LNCaP clone FGC (cell line): ENCODE measurements around the gene NR0B2.
"Not testable (repeated sequence)": the region's sequence is repeated elsewhere in the genome, so short reads cannot be mapped to it uniquely, and the experiment has no call there.

Experiments
- DNase-seq: peaks from one replicate; pipeline ENCODE4 v3.0.0-alpha.2; 2011; ENCODE audit warnings: low read depth
- H3K4me3 ChIP-seq: 2 replicates; pipeline ENCODE4 v1.5.1; 2011; ENCODE audit warnings: mild to moderate bottlenecking, low read depth, low read length, control low read depth
- TF ChIP-seq, protein P1 (sequence below): IDR thresholded peaks from 2 replicates; pipeline ENCODE4 v1.5.1; 2012; ENCODE audit warnings: mild to moderate bottlenecking; ENCODE audit not compliant: control insufficient read depth, insufficient read depth; ENCODE audit errors: extremely low read depth

NR0B2 gene

GRCh38 chr1:26889551-26890466 lies 24.0 kb downstream of the NR0B2 start, which contains the start of gene GPN2:
GPN2 (minus strand) TSS chr1:26890283; CDS start chr1:26890096, 187 bp downstream.
- peak within 1 kb of the TSS; percentile 88 for H3K4me3 ChIP-seq
- peak; percentile 32 for DNase-seq
- TF ChIP-seq, protein P1, sequence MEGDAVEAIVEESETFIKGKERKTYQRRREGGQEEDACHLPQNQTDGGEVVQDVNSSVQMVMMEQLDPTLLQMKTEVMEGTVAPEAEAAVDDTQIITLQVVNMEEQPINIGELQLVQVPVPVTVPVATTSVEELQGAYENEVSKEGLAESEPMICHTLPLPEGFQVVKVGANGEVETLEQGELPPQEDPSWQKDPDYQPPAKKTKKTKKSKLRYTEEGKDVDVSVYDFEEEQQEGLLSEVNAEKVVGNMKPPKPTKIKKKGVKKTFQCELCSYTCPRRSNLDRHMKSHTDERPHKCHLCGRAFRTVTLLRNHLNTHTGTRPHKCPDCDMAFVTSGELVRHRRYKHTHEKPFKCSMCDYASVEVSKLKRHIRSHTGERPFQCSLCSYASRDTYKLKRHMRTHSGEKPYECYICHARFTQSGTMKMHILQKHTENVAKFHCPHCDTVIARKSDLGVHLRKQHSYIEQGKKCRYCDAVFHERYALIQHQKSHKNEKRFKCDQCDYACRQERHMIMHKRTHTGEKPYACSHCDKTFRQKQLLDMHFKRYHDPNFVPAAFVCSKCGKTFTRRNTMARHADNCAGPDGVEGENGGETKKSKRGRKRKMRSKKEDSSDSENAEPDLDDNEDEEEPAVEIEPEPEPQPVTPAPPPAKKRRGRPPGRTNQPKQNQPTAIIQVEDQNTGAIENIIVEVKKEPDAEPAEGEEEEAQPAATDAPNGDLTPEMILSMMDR = no peak

- DNase-seq = no peak
- TF ChIP-seq, protein P1 = no peak
- no peak overlapping the region for H3K4me3 ChIP-seq
These were observed 25.5 kb downstream of the NR0B2 start for GRCh38 chr1:26888231-26888630.

GRCh38 chr1:26887125-26887524 lies 26.6 kb downstream of the NR0B2 start:
- no peak overlapping the region for H3K4me3 ChIP-seq
- DNase-seq = no peak
- TF ChIP-seq, protein P1 = peak; percentile 37; the same call in 1 of the 2 replicates

DNA sequence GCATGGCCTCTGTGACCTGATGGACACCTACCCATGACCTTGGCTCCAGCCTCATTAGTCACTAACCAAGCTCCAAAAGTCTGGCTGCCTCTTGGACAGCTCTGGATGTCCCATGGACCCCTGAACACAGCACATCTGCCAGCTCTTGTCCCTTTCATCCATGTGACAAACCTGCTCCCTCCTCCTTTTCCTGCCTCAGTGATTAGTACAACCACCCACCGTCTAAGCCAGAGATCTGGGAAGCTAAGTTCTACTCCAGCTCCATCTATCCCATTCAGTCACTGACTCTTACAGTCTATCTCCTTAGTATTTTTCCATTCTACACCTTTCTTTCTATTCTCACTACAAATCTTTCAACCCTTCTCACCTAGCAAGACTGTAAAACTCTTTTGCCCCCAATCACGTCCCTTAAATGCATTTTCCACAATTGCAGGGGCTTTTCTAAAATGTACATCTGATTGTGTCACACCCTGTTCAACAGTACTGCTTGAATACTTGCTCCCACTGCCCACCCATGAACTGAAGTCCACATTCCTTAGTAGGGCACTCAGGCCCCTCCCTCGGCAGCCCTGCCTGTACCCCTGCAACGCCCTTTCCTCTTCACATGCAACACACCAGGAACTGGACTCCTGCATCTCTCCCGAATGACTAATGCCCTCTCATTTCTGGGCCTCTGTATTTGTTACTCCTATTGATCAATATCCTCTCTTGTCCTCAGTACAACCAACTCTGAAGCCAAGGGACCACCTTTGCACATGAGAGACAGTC lies 30.9 kb downstream of the NR0B2 start:
- no peak overlapping the region for H3K4me3 ChIP-seq
- no peak for DNase-seq
- TF ChIP-seq, protein P1 = no peak

DNA sequence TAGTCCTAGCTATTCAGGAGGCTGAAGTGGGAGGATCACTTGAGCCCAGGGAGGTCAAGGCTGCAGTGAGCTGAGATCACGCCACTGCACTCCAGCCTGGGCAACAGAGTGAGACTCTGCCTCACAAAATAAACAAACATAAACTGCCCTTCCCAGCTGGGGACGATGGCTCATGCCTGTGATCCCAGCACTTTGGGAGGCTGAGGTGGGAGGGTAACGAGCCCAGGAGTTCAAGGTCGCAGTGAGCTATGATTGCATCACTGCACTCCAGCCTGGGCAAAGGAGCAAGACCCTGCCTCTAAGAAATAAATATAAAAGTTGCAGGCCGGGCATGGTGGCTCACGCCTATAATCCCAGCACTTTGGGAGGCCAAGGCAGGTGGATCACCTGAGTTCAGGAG lies 32.2 kb downstream of the NR0B2 start:
- H3K4me3 ChIP-seq, DNase-seq: not testable (repeated sequence)

DNA sequence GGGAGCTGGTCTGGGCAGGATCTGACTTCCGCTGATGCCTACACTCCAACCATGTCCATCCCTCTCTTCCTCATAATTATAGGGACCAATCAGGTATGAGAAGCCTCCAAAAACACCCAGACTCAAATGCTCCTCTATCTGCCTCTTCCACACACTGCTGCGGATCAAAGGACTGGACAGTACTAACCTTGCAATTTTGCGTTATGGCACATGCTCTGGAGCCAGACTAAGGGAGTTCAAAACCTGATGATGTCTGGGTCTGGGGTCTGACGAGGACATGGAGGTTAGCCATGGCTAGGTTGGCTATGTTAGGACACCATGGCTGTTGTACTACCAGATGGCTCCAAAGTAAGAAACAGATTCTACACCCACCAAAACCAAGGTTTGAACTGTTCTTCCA lies 34.0 kb downstream of the NR0B2 start:
- no peak overlapping the region for H3K4me3 ChIP-seq
- DNase-seq = no peak
- TF ChIP-seq, protein P1 = no peak

GRCh38 chr1:26877326-26877725 lies 36.4 kb downstream of the NR0B2 start:
- no peak overlapping the region for H3K4me3 ChIP-seq
- DNase-seq = no peak
- TF ChIP-seq, protein P1 = no peak
